Fibroblast of skin of left biceps (primary cell): Measurements from ENCODE around the gene DTX3L.
"Not testable (repeated sequence)": the region's sequence is repeated elsewhere in the genome, so short reads cannot be mapped to it uniquely, and the experiment has no call there.

Experiments used
- DNase-seq, 2 experiments: peaks; one replicate each; pipeline ENCODE4 v3.0.0-alpha.2; 2013; ENCODE audit warnings: low read depth in 2 of 2

DTX3L gene

DNA sequence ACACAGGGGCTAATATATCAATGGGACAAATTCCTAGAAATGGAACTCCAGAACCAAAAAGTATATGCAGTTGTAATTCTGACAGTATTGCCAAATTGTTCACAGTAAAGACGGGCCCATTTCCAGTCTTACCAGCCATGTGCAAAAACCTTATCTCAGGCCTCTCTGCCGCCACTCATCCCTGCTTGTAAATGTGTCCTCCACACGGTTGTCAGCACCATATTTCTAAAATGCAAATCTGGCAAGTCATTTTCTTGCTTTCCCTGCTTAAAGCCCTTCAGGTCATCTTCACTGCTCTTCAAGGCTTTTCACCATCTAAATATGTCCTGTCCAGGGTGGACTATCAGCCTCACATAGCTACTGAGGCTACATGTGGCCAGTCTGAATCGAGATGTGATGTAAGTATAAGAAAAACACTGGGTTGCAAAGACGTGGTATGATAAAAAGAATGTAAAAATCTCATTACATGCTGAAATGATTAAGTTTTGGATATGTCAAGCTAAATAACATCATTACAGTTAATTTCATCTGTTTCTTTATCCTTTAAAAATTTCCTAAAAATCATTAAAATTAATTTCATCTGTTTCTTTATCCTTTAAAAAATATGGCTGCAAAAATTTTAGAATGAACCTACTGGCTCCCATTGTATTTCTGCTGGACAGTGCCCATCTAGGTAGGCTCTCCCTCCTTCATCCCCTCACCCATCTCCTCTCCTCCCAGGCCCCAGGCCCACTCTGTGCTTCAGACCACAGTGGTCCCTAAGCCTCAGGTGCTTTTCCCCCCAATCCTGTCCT lies 1.0 kb upstream of the DTX3L start:
- no peak for DNase-seq

DNA sequence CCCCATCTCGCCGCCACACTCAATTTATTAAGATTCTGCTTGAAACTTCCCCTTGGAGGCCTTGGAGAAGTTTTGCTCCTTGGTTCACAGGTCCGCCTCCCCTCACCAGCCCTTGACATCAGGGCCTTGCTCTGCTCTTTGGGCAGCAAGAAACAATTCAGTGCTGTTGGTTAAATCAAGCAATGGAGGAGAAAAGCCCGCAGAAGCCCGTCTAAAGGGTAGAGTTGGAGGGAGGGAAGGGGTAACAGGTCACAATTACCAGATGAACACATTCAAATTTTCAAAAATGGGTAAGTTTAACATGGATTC lies 467 bp upstream of the DTX3L start:
- no peak for DNase-seq

DNA sequence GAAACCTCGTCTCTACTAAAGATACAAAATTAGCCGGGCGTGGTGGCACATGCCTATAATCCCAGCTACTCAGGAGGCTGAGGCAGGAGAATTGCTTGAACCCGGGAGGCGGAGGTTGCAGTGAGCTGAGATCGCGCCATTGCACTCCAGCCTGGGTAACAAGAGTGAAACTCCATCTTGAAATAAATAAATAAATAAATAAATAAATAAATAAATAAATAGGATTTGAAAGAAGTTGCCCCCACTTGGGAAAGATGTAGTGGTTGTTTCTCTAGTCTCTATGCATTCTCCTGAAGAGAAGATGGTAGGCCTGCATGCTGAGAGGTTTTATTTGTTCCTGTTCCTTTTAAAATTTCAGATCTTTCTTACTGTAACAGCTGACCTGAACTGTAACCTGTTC lies 4.0 kb downstream of the DTX3L start:
- DNase-seq, result not testable (repeated sequence)

DNA sequence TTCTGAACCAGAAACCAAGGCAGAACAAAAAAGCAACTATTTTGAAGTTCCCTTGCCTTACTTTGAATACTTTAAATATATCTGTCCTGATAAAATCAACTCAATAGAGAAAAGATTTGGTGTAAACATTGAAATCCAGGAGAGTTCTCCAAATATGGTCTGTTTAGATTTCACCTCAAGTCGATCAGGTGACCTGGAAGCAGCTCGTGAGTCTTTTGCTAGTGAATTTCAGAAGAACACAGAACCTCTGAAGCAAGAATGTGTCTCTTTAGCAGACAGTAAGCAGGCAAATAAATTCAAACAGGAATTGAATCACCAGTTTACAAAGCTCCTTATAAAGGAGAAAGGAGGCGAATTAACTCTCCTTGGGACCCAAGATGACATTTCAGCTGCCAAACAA lies 4.6 kb downstream of the DTX3L start:
- no peak for DNase-seq

DNA sequence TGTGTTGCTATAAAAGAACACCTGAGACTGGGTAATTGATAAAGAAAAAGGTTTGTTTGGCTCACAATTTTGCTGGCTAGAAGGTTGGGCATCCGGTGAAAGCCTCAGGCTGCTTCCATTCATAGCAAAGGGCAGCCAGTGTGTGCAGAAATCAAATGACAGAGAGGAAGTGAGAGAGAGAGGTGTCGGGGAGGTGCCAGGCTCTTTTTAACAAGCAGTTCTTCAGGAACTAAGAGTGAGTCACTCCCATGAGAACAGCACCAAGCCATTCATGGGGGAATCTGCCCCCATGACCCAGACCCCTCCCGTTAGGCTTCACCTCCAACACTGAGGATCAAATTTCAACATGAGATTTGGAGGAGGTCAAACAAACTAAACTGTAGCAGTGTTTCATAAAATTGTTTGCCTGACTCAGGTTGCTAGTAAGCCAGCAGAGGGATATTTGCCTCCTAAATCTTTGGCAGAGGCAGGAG lies 8.8 kb downstream of the DTX3L start:
- no peak for DNase-seq

DNA sequence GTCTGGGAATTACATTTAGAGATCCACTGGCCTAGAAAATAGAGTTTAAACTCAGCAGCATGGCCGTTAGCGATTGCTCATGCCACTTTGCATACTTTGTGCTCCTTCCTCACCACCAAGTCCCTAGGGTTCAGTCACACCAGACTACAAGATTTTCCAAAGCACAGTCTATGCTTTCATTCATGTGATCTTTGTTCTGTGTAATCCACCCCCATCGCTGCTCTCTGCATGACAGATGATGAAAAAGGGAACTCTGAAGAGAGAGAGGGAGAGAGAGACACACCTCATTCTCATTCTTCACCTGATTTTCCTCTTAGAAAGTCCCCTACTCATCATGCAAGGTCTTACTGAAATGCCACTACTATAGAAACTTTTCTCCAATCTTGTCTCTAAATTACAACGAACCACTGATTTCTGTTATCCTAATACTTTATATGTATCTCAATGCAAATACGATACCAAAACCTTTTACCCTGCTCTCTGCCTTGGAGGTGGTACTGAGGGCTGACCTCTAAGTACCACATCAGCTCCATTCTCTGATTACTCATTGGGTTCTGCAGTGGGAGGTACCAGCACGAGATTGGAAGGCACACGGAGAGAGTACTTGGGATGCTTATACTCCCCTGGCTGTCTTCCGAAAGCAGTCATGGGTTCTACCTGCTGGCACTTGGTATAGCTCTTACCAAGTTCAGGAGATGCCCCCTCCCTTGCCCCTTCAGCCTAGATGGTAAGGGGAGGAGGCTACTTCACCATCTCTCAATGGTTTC lies 12.2 kb downstream of the DTX3L start:
- DNase-seq, result no peak

DNA sequence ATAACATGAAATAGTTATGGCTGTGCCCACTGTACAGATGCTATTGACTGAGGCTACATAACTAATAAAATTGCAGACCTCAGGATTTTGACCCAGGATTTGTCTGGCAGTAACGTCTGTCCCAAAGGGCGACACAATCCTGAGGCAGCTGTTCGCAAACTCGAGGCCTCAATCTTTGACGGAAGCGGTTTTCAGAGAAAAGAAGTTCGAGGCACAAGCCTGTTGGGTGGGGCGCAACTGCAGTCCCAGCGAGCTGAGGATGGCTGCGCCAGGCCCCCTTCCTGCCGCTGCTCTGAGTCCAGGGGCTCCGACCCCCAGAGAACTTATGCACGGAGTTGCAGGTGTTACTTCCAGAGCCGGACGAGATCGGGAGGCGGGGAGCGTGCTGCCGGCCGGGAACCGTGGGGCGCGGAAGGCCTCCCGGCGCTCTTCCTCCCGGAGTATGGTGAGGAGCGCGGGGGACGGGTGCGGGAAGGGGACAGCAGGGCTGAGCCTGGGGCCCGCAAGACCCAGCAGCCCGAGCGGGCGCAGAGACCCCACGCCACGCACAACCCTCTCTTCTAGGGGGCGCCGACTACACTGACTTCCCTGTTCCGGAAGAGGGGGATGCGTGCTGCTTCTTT lies 13.4 kb downstream of the DTX3L start, which contains the start of gene PARP15:
Gene PARP15 (plus strand): TSS at position 242 of the 623 bp plus-strand sequence. CDS start 18 bp downstream, at position 260.
- DNase-seq, result no peak

DNA sequence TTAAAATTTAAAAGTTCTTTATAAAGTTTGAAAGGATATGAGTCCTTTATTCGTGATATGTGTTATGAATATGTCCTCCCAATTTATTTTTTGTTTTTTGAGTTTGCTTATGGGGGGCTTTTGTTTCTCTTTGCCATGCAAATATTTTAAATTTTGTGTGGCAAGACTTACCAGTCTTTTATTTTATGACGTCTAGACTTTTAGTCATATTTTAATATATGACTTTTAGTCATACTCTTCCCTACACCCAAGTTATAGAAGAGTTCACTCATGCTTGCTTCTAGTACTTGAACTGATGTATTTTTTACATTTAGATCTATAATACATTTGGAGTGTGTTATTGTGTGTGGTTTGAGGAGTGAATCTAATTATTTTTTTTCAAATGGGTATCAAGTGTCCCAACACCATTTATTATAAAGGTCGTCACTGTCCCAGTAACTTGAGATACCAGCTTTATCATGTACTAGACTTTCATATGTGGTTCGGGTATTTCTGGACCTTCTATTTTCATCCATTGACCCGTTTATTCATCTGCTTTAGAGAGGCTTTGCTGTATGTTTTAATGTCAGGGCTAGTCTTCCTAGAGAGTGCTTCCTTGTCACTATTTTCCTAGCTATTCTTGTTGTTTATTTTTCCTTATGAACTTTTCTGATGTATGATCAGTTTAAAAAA lies 14.1 kb downstream of the DTX3L start:
- DNase-seq, result no peak

DNA sequence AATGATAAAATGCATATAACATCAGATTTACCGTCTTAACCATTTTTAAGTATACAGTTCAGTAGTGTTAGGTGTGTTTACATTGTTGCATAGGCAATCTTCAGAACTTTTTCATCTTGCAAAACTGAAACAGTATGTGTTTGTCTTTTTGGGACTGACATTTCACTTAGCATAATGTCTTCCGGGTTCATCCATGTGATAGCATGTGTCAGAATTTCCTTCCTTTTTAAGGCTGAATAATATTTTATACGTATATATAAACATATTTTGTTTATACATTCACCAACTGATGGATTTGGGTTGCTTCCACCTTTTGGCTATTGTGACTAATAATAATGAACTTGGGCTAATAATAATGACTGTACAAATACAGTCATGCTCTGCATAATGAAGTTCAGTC lies 16.3 kb downstream of the DTX3L start:
- no peak for DNase-seq

DNA sequence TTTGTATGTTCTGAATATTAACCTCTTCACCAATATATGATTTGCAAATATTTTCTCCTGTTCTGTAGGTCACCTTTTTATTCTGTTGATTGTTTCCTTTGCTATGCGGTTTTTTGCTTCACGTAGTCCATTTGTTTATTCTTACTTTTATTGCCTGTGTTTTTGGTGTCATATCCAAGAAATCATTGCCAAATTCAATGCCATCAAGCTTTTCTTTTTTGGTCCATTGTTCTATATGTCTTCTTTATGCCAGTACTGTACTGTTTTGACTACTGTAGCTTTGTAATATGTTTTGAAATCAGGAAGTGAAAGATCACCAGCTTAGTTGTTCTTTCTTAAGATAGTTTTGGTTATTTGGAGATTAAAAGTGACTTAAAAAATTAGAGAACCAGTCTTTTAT lies 17.5 kb downstream of the DTX3L start:
- DNase-seq, result no peak

DNA sequence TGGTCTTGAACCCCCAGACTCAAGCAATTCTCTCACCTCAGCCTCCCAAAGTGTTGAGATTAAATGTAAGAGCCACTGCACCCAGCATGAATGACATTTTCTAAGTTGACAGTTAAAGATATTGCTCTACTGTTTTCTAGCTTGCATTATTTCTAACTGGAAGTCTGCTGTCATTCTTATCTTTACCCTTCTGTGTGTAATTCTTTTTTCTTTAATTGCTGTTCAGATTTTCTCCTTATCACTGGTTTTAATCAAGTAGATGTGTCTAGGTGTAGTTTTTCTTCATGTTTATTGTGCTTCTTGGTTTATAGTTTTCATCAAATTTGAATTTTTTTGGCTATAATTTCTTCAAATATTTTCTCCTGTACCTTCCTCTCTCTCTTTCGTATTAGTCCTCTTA lies 18.3 kb downstream of the DTX3L start:
- DNase-seq, result no peak

DNA sequence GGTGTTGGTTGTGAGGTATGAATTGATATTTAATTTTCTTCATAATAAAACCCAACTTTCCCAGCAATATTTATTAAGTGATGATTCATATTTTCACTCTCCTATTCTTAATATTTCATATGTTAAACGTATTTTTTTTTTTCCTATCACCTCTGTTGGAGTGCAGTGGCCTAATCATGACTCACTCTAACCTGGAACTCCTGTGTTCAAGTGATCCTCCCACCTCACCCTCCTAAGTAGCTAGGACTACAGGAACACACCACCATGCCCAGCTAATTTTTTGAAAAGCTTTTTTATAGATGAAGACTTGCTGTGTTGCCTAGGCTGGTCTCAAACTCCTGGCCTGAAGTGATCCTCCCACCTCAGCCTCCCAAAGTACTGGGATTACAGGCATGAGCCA lies 22.0 kb downstream of the DTX3L start:
- no peak for DNase-seq

DNA sequence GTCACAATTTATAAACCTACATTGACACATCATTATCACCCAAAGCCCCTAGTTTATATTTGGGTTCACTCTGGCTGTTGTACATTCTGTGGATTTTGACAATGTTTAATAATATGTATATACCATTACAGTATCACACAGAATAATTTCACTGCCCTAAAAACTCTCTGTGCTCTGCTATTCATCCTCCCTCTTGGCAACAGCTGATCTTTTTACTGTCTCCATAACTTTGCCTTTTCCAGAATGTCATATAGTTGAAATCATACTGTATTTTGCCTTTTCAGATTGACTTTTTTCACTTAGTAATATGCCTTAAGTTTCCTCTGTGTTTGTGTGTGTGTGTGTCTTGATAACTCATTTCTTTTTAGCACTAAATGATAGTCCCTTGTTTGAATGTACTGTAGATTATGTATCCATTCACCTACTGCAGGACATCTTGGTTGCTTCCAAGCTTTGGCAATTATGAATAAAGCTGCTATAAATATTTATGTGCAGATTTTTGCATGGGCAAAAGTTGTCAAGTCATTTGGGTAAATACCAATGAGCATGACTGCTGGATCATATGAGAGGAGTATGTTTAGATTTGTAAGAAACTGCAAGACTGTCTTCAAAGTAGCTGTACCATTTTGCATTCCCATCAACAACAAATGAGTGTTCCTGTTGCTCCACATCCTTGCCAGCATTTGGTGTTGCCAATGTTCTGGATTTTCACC lies 22.8 kb downstream of the DTX3L start:
- no peak for DNase-seq

DNA sequence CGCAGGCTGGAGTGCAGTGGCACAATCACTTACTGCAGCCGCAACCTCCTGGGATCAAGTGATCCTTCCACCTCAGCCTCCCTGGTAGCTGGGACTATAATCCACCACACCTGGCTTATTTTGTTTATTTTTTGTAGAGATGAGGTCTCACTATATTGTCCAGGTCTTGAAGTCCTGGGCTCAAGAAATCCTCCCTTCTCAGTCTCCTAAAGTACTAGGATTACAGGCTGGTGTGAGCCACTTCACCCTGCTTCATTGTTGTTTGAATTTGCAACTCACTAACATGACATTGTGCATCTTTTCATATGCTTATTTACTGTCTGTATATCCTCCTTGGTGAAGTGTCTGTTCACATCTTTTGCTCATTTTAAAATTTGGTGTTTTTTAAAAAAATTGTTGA lies 23.4 kb downstream of the DTX3L start:
- DNase-seq, result no peak

DNA sequence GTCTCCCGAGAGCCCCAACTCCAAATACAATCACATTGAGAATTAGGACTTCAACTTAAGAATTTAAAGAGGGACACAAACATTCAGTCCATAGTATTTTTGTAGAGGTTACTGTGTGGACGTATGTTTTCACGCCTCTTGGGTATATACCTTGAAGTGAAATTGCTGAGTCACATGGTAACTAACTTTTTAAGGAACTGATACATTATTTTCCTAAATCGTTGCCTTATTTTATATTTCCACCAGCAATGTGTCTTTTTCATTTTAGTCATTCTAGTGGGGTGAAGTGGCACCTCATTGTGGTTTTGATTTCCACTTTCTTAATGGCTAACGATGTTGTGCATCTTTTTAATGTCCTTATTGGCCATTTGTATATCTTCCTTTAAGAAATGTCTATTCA lies 25.2 kb downstream of the DTX3L start:
- DNase-seq, result no peak

DNA sequence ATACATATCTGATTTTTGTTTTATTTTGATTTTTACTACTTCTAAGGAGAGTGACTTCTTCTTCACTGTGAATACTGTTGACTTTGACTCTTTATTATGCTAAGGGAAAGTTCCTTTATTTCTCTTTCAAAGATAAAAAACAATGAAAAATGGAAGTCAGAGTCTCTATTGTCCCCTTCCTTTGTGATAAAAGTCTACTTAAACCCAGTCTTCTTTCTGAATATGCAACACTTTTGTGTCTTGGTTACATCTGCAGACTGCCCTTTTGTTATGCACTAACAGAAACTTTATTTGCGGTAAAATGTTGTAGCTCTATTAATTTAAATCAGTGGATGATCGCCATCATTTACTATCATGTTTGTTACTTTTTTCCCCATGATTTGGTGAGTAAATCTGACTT lies 26.5 kb downstream of the DTX3L start:
- DNase-seq, result no peak

DNA sequence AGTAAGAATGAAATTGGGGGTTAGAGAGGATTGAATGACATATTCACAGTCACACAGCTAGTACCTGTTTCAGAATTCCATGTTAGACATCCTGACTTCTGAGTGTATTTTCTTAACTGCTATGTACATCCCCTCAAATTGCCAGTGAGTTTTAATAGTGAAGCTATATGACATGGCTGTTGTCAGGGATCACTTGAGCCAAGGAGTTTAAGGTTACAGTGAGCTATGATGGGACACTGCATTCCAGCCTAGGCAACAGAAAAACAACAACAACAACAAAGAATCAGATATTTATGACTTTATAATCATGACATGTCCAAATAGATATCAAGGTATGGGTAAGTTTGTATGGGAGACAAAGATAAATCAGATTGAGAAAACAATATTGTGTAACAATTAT lies 29.9 kb downstream of the DTX3L start:
- DNase-seq, result no peak

DNA sequence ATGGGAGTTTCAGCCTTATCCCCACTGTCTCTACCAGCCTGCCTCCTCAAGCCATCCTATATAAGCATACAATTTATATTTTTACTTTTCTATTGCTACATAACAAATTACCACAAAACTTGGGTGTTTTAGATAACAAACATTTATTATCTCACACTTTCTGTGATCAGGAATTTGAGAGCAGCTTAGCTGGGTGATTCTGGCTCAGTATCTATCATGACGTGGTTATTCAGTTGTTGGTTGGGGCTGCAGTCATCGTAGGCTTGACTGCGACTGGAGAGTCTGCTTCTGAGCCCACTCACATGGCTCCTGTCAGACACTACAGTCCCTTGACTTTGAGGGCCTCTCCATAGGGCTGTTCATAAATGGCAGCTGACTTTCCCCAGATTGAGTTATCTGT lies 34.0 kb downstream of the DTX3L start:
- no peak for DNase-seq

DNA sequence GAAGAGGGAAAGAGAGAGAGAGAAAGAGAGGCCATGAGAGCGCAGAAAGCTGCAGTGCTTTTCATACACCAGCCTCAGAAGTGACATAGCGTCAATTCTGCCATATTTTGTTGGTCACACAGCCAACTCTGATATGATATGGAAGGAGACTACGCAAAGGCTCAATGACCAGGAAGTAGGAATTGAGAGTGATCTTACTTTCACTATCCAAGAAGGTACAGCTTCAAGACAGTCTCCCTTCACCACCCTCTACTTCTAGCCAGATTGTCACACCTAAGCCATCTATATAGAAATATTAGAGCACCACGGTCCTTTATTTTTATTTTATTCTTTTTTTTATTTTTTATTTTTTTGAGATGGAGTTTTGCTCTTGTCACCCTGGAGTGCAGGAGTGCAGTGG lies 34.4 kb downstream of the DTX3L start:
- no peak for DNase-seq

DNA sequence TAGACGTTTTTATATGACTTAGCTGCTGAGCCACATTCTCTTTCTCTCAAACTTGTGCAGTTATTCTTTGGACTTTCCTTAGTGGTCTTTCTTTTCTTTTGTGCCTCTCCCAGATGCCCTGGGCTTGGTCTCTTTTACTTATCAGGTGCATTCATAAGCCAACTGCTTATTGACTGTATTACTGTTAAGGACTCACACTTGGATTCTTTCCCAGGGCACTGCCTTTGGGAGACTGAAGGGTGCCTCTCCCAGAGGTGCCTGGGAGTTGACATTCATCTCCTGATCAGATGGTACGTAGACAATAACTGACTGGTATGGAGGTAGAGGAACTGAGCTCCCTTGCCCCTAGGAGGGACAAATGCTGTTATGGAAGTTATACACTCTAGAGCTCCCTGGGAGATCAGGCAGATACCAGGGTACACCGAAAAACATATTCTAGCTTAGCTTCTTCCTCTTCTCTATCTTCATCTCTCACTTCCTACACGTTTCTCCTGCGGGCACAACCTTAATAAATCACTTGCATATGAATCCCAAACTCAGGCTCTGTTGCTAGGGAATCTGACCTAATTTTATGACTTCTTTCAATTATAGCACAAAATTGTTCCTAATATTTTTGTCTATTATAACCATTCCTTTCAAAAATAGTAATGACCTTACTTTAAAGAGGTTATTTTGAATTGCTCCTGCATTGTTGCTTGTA lies 38.0 kb downstream of the DTX3L start:
- DNase-seq, result no peak

DNA sequence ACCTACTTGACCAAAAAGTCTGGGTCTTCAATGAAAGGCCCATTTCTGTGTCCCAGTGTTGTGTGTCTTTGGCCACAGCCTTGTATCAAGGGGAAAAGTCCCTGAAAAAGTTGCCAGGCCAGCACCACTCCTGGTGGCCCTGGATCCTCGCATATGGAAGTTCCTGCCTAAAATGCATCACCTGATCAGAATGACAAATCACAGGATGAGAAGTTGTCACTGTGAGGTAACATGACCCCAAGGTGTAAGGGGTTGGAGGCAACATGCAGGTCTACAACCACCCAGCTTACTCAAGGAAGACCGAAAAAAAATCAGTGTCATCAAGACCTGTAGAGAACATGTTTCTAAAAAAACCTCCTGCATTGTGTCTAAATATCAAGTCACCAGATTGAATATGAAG lies 38.9 kb downstream of the DTX3L start:
- DNase-seq, result no peak
